ENCODE data around the gene LHX2.

GRCh38 chr9:123998278-123998925, 13.2 kb upstream of the LHX2 start:
- TF ChIP-seq CTCF (IDR thresholded peaks at IDR 0.05) (no peak), POLR2A (IDR thresholded peaks at IDR 0.05) (no peak)
